ENCODE data around the gene RPH3AL. TPM values are rescaled to one million over a fixed set of nuclear protein-coding genes. Genes with fewer than 3 reads are reported as not detected.
"Not testable (repeated sequence)": the region's sequence is repeated elsewhere in the genome, so short reads cannot be mapped to it uniquely, and the experiment has no call there.

Gene RPH3AL
- polyA plus RNA-seq, 4 donors, result 3.1 to 24.7 (median 18.1) TPM

DNA sequence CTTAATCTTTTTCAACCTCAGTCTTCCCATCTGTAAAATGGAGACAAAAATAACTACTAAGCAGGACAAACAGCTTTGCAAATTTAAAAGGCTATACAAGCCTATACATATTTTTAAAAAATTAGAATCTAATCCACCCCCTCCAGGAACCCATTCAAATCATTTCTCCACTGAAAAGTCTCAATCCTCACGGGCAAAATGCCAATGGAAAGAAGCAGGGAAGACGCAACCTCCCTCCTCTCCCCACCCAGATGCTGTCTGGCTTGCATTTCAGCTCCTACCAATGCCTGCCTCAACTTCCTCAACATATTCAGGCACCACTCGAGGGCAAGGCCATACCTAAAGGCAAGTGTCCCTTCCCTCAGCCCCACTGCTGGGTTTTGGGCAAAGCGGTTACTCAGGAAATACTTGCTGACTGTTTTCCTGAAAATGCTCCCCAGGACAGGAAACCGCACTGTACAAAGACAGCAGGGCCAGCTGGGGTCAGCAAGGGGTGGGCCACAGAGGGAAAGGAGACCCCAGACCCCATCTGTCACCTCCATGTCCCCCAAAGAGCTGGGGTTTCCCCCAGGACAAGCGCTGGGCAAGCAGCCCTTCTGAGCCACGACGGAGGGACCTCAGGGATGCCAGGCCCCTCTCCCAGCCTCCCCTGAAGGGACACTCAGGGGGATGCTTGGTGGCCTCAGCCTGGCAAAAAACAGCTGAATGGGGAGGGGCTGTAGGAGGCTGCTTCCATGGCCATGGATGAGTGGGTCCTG, 123.5 kb downstream of the RPH3AL start:
- DNase-seq (ENCODE audit: low read depth in 4 of 4, low spot score in 3 of 4), result no peak

DNA sequence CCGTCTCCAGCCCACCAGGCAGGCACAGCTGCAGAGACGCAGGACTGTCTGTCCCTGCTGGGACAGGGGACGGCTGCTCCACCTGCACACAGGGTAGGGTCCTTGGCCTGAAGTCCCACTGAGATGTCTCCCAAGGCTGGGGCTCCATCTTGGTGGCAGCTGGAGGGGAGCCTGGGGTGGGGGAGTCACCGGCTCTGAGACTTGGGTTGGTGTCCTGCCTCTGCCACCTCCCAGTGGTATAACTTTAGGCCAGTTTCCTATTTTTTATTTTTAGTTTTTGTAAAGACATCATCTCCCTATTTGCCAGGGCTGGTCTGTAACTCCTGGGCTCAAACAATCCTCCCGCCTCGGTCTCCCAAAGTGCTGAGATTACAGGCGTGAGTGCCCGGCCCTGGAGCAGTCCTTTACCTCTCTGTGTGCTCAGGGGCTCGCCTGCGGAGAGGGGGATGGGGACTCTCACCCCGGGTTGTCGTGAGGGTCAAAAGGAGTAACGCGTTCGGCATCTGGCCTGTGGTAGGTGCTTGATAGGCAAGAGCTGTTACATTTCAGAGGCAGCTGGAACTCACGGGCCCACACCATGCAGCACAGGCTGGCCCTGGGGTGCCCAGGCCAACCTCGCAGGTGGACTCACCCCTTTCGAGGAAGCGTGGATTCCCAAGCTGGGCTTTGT, 124.5 kb downstream of the RPH3AL start:
- DNase-seq (ENCODE audit: low read depth in 4 of 4, low spot score in 3 of 4), result no peak

DNA sequence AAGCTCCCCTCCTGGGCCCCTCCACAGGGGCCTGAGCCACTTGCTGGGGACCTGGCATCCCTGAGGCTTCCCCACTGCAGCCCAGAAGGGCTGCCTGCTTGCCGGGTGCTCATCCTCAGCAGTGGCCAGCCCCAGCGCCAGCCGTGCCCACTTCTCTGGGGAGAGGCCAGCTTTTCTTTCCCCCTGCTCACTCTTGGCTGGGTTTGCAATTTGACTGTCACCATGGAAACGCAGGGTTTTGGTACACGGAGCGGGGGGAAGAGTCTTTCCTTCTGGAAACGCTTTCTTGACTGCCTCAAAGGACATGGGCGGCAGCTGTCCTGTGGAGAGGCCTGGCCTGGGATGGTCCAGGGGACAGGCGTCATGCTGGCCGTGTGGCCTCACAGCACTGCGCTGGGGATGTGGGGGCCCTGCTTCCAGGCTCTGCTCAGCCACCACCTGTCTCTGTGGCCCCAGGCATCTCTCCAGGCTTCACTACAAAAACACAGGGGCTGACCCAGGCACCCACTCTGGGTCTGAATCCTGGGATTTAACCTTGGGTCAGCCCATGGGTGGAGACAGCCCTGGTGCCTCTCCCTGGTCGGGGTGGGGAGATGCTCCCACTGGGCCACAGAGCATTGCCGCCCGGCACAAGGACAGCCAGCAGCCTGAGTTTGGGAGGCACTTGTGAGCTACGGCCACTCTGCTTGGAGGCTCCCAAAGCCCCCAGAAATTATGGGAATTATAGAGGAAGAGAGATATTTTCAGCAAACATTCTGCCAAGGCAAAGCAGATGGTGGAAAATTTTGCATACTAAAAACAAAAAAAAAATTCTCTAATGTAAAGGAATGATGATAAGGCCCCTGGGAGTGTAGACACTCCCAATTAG, 125.3 kb downstream of the RPH3AL start:
- no peak for DNase-seq (ENCODE audit: low read depth in 4 of 4, low spot score in 3 of 4)

DNA sequence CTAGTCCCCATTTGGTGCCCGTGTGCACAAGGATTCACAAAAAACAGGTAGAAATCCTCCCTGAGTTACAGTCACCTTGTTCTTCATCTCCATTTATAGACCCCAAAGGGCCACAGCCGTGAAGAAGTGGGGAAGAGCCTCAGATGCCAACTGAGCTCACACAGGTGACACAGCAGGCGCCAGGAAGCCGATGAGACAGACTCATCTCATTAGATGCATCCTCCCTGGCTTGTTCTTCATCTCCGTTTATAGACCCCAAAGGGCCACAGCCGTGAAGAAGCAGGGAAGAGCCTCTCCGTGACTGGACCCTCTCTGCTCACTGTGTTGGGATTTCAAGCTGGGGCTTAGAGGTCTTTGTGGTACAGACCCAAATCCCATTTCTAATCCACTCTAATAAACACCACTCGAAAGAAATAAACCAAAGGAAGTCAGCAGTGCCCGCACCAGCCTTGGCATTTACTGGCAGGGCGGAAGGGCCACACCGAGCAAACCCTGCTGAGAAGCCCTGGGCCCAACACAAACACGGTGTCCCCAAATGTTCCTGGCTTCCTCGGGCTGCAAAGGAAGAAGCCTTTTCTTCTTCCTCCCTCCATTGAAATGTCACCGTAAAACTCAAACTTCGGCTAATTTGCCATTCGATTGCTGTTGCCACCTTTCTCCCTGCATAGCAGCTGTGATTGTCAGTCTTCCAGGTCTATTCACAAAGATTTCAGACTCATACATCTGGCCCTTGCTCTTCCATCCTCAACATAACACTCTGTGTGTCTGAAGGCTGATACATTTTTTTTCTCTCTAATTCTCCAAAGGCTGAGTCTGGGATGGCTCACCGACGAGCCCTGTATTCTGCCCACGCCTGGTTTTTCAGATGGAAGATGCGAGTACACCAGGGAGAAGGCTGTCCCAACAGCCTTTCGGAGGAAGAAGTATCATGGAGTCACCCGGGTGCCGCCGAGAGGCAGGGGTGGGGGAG, 126.2 kb downstream of the RPH3AL start:
- no peak for DNase-seq (ENCODE audit: low read depth in 4 of 4, low spot score in 3 of 4)

DNA sequence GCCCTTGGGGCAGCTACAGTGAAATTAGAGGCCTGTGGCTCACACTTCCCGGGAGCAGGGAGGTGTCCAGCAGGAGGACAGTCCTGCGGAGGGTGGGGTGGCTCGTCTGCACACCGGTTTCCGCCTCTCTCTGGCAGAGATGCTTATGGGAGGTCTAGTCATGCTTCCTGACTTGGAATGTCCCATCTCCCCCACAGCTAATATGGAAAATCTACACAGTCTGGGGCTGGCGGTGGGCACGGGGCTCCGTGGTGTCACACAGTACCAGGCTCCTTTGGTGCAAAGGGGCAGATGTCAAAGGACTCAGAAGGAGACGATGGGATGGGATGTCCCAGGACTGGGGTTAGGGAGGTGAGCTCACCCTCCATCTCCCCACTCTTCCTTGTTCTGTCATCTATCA, 127.1 kb downstream of the RPH3AL start:
- no peak for DNase-seq (ENCODE audit: low read depth in 4 of 4, low spot score in 3 of 4)

DNA sequence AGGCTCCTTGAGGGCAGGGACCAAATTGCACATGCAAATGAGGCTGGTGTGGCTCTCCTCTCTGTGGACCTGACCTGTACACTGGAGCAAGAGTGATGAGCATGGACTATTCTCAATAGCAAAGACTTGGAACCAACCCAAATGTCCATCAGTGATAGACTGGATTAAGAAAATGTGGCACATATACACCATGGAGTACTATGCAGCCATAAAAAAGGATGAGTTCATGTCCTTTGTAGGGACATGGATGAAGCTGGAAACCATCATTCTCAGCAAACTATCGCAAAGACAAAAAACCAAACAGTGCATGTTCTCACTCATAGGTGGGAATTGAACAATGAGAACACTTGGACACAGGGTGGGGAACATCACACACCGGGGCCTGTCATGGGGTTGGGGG, 128.0 kb downstream of the RPH3AL start:
- DNase-seq (ENCODE audit: low read depth in 4 of 4, low spot score in 3 of 4), result not testable (repeated sequence)

DNA sequence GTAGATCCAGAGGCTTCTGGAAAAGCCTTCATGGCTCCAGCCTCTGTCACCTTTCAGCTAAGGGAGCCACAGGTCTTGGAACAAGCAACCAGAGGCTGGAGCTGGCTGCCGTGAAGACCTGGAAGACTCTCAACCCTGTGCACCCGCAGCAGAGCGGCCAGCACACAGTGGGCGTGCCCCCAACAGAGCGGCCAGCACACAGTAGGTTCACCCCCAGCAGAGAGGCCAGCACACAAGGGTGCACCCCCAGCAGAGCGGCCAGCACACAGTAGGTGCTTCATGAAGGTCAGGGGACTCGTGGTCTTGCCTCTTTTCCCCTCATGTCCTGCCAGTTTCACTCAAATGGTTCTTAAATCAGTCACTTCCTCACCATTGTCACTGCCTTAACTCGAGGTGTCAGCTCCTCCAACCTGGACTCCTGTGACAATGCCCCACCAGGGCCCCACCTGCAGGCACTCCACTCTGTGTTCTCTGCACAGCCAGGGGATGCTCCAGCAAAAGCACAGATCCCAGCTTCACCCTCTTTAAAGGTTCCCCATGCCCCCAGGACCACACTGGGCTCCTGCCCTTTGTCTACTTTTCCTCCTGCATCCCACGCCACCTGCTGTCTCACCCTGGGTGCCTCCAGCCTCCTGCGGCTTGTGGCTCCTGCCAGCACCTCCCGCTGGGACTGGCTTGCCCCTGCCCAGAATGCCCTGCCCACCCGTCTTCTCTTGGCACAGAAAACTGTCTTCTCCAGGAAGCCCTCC, 128.7 kb downstream of the RPH3AL start:
- DNase-seq (ENCODE audit: low read depth in 4 of 4, low spot score in 3 of 4), result no peak

DNA sequence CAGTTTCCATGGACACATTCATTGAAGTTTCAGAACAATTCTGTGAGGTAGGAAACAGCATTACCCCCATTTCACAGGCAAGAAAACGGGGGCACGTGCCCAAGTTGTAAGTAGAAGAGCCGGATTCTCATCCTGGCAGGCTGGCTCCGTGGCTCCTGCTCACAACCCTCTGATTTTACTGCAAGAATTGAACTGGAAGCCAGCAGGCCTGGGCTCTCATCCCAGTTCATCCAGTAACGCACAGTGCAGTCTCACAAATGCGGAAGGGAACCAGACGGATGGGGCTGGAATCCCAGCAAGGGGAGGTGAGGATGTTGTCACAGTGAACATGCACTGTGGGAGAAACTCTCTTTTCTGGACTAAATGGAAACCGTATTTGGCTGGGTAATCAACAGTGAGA, 130.4 kb downstream of the RPH3AL start:
- DNase-seq (ENCODE audit: low read depth in 4 of 4, low spot score in 3 of 4), result no peak

DNA sequence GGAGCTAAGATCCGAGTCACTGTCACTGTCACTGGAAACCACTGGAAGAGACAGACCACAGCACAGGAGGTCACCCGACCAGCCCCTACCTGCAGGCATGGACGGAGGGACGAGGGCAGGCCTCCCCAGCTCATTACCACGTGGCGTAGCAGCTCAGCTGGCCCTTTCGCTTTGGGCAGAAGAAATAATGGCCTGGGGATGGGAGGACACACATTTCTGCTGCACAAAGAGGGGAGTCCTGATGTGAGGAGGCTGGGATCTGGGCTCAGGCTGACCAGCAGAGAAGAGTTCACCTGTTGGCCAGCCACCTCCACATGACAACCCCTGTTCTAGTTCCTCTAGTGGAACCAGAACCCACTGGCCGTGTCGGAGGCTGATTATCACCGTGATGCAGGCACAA, 132.9 kb downstream of the RPH3AL start:
- no peak for DNase-seq (ENCODE audit: low read depth in 4 of 4, low spot score in 3 of 4)

DNA sequence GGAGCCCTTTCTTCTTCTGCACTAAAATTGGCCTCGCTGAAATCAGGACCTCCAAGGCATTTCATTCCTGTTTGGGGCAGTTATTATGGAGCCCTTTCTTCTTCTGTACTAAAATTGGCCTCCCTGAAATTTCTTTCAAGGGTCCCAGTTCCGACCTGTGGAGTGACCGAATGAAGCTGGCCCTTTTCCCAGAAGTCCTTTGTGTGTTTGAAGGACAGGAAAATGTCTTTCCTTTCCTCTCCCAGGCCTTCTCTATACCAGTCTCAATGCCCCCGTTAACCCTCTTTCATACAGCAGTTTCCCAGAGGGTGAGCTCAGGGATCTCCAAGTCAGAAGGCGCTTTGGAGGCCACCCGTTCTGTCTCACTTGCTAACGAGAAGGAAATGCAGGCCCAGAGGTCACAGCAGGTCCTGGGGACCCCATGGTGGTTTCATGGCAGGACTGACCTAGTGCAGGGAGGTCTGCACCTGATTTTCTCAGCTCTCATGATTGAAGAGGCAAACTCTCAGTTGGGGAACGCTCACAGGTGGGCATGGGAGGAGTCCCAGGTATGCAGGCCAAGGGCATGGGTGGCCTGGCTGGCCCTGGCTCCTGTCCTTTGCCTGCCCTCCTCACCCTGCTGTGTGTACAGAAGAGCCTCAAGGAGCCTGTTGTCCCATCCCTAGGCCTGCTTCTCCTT, 134.0 kb downstream of the RPH3AL start:
- DNase-seq (ENCODE audit: low read depth in 4 of 4, low spot score in 3 of 4), result no peak

DNA sequence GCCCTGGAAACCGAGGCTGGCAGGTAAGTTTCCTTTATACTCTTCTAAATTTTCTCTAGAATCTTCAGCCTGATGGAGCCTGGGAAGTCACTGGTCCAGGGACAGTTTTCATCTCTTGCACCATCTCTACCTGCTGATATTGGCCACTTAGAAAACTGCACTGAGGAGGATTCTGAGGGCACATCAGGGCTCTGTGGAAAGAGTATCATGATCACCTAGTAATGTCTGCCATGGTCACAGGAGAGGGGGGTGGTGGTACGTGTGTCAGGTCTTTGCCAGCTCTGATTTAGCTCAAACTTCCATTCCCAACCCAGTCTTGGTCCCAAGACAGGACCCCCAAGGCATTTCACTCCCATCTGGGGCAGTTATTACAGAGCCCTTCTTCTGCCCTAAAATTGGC, 136.0 kb downstream of the RPH3AL start:
- no peak for DNase-seq (ENCODE audit: low read depth in 4 of 4, low spot score in 3 of 4)

DNA sequence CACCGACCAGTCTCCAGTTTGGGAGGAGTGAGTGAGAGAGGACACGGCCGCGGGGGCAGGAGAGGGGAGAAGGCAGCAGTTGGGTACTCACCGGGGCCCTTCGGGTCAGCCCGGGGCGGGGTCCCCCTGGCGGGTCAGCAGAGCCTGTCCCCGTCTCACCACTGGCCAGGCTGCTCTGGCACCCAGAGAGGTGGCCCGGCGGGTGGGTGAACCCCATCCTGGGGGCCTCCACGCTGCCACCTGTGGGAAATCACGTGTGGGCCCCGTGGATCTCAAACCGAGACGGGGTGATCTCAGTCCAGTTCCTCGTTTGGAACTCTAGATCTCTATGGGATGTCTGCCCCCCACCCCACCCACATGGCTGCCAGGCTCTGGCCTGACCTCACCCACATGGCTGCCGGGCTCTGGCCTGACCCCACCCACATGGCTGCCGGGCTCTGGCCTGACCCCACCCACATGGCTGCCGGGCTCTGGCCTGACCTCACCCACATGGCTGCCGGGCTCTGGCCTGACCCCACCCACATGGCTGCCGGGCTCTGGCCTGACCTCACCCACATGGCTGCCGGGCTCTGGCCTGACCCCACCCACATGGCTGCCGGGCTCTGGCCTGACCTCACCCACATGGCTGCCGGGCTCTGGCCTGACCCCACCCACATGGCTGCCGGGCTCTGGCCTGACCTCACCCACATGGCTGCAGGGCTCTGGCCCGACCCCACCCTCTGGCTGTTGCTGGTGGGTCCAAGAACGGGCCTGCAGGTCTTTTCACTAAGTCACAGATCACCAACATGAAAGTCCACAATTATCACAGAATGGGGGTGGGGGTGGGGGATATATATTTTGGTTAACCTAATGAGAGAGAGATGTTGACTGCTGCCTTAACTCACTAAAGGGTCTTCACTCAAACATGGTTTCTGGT, 136.8 kb downstream of the RPH3AL start:
- DNase-seq (ENCODE audit: low read depth in 4 of 4, low spot score in 3 of 4), result not testable (repeated sequence)

DNA sequence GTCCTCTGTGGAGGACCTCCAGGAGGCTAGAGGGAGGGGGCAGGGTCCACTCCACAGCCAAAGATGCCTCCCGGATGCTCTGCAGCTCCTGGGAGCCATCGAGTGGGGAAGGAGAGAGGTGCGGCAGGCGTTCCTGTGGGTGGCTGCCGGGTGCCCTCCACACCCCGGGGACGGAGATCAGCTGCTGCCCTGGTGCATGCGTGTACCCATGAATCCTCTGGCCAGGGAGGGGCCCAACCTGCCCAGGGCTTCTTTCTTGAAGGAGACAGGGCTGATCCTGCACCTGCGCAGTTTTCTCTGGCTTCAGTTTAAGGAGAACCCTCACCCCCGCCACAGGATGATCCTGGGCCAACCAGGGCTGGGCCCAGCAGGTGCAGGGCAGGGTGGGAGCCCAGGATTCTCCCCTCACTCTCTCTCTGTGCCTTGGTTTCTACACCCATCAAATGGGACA, 137.7 kb downstream of the RPH3AL start:
- DNase-seq (ENCODE audit: low read depth in 4 of 4, low spot score in 3 of 4), result no peak

DNA sequence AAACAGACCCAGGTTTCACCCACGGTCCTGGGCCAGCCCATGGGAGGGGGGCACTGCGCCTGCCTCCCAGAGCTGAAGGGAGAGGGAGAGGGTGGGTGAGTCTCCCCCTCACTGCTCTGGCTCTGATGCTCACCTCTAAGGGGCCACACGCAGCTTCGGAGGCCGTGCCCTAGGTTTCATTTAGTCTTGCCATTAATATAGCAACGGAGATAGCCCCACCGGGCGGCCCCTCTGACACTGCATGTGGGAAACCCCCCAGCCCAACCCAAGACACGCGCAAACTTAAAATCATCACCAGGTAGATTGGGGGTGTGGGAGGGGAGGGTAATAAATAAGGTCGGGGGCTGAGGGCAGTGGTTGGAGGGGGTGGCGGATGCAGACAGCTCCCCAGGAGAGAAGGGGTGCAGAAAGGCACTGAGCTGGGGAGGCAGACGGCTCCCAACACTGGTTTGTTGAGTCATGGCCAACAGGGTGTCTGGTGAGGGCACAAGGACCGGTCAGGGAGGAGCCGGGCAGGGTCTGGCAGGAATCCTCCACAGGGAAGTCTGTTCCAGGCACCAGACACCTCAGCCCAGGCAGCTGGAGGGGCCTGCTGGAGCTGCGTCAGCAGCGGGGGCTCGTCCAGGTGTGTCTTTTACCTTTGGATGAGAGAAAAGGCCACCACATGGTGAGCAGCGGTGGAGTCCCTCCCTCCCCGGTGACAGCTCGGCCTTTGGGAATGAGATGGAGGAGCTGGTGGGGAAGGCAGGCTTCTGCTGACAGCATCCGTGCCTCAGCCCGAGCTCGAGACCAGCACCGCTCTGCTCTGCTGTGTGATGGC, 139.1 kb downstream of the RPH3AL start:
- DNase-seq (ENCODE audit: low read depth in 4 of 4, low spot score in 3 of 4), result no peak

DNA sequence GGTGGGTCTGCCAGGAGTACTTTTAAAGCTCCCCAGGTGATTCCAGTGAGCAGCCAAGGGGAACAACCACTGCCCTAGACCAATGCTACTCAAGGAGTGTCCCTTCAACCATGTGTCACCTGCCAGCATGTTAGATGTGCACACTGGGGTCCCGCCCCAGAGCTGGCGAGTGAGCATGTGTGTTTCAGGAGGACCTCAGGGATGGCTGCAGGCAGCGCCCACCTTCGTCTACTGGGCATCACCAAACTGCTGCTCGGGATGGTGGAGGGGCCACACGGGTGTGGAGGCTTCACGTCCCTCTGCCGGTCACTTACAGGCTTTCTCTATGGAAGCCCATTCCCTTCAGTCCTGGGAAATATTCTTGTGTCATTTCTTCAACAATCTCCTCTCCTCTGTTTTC, 142.2 kb downstream of the RPH3AL start:
- DNase-seq (ENCODE audit: low read depth in 4 of 4, low spot score in 3 of 4), result no peak

DNA sequence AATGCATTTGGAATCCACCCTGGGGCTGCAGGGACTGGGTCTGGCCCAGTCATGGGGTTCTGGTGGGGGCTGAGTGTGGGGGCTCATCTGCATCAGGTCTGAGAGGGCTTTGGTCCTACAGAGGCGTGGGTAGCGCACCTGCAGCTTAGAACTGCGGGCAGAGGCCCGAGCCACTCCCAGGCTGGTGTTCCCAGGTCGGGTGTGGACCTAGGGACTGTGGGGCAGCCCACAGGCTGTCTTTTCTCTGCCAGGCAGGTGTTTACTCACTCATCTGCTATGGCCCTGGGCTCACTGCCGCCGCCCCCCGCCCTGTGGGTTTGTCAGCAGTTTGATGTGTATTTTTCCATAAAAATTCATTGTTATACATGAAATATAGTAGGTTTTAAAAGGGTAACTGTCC, 144.2 kb downstream of the RPH3AL start:
- DNase-seq (ENCODE audit: low read depth in 4 of 4, low spot score in 3 of 4), result no peak

DNA sequence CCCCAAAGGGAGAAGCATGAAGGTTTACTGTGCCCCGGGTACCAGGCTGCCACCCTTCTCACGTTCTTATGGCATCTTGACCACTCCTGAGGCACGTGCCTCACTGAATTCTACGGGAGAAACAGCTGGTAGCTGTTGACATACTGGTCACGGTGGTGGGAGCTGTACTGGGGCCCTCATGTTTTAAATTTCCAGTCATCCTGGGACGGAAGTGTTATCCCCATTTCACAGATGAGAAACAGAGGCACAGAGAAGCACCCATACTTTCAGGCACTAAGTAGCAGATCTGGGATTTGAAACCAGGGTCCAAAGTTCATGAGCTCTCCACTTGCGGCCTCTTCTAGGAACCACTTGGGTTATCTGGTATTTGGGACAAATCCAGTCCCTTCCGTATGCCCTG, 144.8 kb downstream of the RPH3AL start:
- DNase-seq (ENCODE audit: low read depth in 4 of 4, low spot score in 3 of 4), result no peak

Measured in left renal pelvis (tissue), 4 donors.